ENCODE measurements around the gene TAL2. TPM values are rescaled to one million over a fixed set of nuclear protein-coding genes. Genes with fewer than 3 reads are reported as not detected.
"Not testable (repeated sequence)": the region's sequence is repeated elsewhere in the genome, so short reads cannot be mapped to it uniquely, and the experiment has no call there.

The TAL2 gene
- total RNA-seq, 3 donors from 2014 or later (not counting 1 experiment from before 2014, with no cell fraction given): not detected

GRCh38 chr9:105700668-105701067 is 38.4 kb downstream of the TAL2 start:
- DNase-seq (no peak), ATAC-seq (no peak)
- intact Hi-C loops (cut with micrococcal nuclease): no loop called here
- TF ChIP-seq, protein P1, sequence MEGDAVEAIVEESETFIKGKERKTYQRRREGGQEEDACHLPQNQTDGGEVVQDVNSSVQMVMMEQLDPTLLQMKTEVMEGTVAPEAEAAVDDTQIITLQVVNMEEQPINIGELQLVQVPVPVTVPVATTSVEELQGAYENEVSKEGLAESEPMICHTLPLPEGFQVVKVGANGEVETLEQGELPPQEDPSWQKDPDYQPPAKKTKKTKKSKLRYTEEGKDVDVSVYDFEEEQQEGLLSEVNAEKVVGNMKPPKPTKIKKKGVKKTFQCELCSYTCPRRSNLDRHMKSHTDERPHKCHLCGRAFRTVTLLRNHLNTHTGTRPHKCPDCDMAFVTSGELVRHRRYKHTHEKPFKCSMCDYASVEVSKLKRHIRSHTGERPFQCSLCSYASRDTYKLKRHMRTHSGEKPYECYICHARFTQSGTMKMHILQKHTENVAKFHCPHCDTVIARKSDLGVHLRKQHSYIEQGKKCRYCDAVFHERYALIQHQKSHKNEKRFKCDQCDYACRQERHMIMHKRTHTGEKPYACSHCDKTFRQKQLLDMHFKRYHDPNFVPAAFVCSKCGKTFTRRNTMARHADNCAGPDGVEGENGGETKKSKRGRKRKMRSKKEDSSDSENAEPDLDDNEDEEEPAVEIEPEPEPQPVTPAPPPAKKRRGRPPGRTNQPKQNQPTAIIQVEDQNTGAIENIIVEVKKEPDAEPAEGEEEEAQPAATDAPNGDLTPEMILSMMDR (IDR thresholded peaks at IDR 0.05): no peak
- H3K36me3 Mint-ChIP-seq: no peaks in the 10 kb centered on the region
- H3K4me1 ChIP-seq (ENCODE audit: control insufficient read depth, insufficient read depth, low read length): no peaks in the 10 kb centered on the region
- no peaks in the 10 kb centered on the region for H3K9me3 ChIP-seq (ENCODE audit: control insufficient read depth, insufficient read depth, low read length)
- H3K27ac Mint-ChIP-seq: no peak overlapping the region
- H3K4me1 Mint-ChIP-seq: peaks cover 1% of the 10 kb centered on the region in 2 donors
- no peaks in the 10 kb centered on the region for H3K27me3 ChIP-seq (ENCODE audit: control insufficient read depth, insufficient read depth, low read length)
- no peaks in the 10 kb centered on the region for H3K9me3 Mint-ChIP-seq
- H3K4me3 ChIP-seq (ENCODE audit: low read length): no peak overlapping the region
- no peaks in the 10 kb centered on the region for H3K27me3 Mint-ChIP-seq (ENCODE audit: low read depth in 2 of 2)
- H3K27ac ChIP-seq (ENCODE audit: low read length): no peak overlapping the region
- no peak overlapping the region for H3K4me3 Mint-ChIP-seq
- no peaks in the 10 kb centered on the region for H3K36me3 ChIP-seq (ENCODE audit: control insufficient read depth, insufficient read depth, low read length)
- 39% methylated on average over 1 of the region's 1 CpG for WGBS (ENCODE audit: insufficient coverage)

- no peak overlapping the region for H3K27ac Mint-ChIP-seq
- no peak overlapping the region for H3K4me3 Mint-ChIP-seq
- no peak for DNase-seq
- H3K27me3 Mint-ChIP-seq (ENCODE audit: low read depth in 2 of 2): no peaks in the 10 kb centered on the region
- 33% methylated on average over 1 of the region's 2 CpGs for WGBS (ENCODE audit: insufficient coverage)
- H3K9me3 Mint-ChIP-seq: no peaks in the 10 kb centered on the region
- no peaks in the 10 kb centered on the region for H3K4me1 Mint-ChIP-seq
- no peak for ATAC-seq
- TF ChIP-seq, protein P1 (IDR thresholded peaks at IDR 0.05): no peak
- no peak overlapping the region for H3K4me3 ChIP-seq (ENCODE audit: low read length)
- H3K27me3 ChIP-seq (ENCODE audit: control insufficient read depth, insufficient read depth, low read length): no peaks in the 10 kb centered on the region
- H3K36me3 ChIP-seq (ENCODE audit: control insufficient read depth, insufficient read depth, low read length): no peaks in the 10 kb centered on the region
- intact Hi-C loops (cut with micrococcal nuclease): no loop called here
- no peaks in the 10 kb centered on the region for H3K36me3 Mint-ChIP-seq
- no peaks in the 10 kb centered on the region for H3K9me3 ChIP-seq (ENCODE audit: control insufficient read depth, insufficient read depth, low read length)
- H3K27ac ChIP-seq (ENCODE audit: low read length): no peak overlapping the region
- H3K4me1 ChIP-seq (ENCODE audit: control insufficient read depth, insufficient read depth, low read length): no peaks in the 10 kb centered on the region
These were observed 38.9 kb downstream of the TAL2 start for GRCh38 chr9:105701145-105701544.

DNA sequence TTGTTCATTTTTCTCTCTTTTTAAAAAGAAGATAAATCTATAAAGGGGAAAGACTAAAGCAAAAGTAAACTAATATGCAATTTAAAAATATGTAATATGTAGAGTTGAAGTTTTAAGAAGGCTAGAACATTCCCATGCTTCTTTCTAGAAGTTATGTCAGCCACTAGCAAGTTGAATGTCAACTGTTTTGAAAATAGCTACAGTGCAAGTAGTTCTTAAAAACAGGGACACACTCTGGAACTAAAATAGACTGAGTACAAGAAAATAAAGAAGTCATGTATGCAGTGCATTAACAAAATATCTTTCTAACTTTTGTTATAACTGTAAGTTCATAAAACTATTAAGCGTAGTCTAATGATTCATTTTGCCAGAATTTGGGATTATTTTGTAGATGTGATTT is 40.0 kb downstream of the TAL2 start:
- H3K27ac ChIP-seq (ENCODE audit: low read length): no peak overlapping the region
- no peaks in the 10 kb centered on the region for H3K9me3 Mint-ChIP-seq
- no peak overlapping the region for H3K4me3 ChIP-seq (ENCODE audit: low read length)
- ATAC-seq: no peak
- WGBS (ENCODE audit: insufficient coverage): no CpG with 5 or more reads among the region's 1 CpG
- no peaks in the 10 kb centered on the region for H3K4me1 Mint-ChIP-seq
- intact Hi-C loops (cut with micrococcal nuclease): no loop called here
- H3K9me3 ChIP-seq (ENCODE audit: control insufficient read depth, insufficient read depth, low read length): no peaks in the 10 kb centered on the region
- no peaks in the 10 kb centered on the region for H3K27me3 Mint-ChIP-seq (ENCODE audit: low read depth in 2 of 2)
- no peaks in the 10 kb centered on the region for H3K36me3 Mint-ChIP-seq
- H3K27ac Mint-ChIP-seq: no peak overlapping the region
- no peaks in the 10 kb centered on the region for H3K4me1 ChIP-seq (ENCODE audit: control insufficient read depth, insufficient read depth, low read length)
- TF ChIP-seq, protein P1 (IDR thresholded peaks at IDR 0.05): no peak
- no peaks in the 10 kb centered on the region for H3K27me3 ChIP-seq (ENCODE audit: control insufficient read depth, insufficient read depth, low read length)
- no peak for DNase-seq
- no peak overlapping the region for H3K4me3 Mint-ChIP-seq
- H3K36me3 ChIP-seq (ENCODE audit: control insufficient read depth, insufficient read depth, low read length): no peaks in the 10 kb centered on the region

DNA sequence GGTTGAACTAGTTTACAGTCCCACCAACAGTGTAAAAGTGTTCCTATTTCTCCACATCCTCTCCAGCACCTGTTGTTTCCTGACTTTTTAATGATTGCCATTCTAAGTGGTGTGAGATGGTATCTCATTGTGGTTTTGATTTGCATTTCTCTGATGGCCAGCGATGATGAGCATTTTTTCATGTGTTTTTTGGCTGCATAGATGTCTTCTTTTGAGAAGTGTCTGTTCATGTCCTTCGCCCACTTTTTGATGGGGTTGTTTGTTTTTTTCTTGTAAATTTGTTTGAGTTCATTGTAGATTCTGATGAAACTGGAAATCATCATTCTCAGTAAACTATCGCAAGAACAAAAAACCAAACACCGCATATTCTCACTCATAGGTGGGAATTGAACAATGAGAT is 41.4 kb downstream of the TAL2 start:
- H3K36me3 ChIP-seq (ENCODE audit: control insufficient read depth, insufficient read depth, low read length); H3K27ac Mint-ChIP-seq; H3K36me3 Mint-ChIP-seq; H3K4me3 ChIP-seq (ENCODE audit: low read length); H3K4me3 Mint-ChIP-seq; DNase-seq; ATAC-seq; H3K27me3 ChIP-seq (ENCODE audit: control insufficient read depth, insufficient read depth, low read length); intact Hi-C loops (cut with micrococcal nuclease); H3K9me3 ChIP-seq (ENCODE audit: control insufficient read depth, insufficient read depth, low read length); H3K4me1 Mint-ChIP-seq; H3K9me3 Mint-ChIP-seq; H3K27ac ChIP-seq (ENCODE audit: low read length); H3K4me1 ChIP-seq (ENCODE audit: control insufficient read depth, insufficient read depth, low read length); H3K27me3 Mint-ChIP-seq (ENCODE audit: low read depth in 2 of 2): not testable (repeated sequence)
- WGBS (ENCODE audit: insufficient coverage): no CpG with 5 or more reads among the region's 4 CpGs
